HL-60 (cell line): ENCODE results near the gene HIPK2.

Source experiments
- DNase-seq, 2 experiments: peaks; one replicate each; pipeline ENCODE4 v3.0.0-alpha.2; 2010 to 2020; ENCODE audit warnings: low read depth in 1 of 2, low spot score in 1 of 2
- H3K27ac ChIP-seq: fragments of 250-450 bp; sonication (Bioruptor Pico); replicated peaks from 2 replicates; pipeline ENCODE4 v1.5.1; 2020; ENCODE audit warnings: mild to moderate bottlenecking, moderate library complexity
- H3K27me3 ChIP-seq: fragments of 250-450 bp; sonication (Bioruptor Pico); 2 replicates; pipeline ENCODE4 v1.5.1; 2021; ENCODE audit warnings: mild to moderate bottlenecking, moderate library complexity; ENCODE audit not compliant: insufficient read depth, poor library complexity, severe bottlenecking
- H3K4me3 ChIP-seq: replicated peaks from 2 replicates; pipeline ENCODE4 v1.5.1; 2011; ENCODE audit warnings: mild to moderate bottlenecking, control low read depth, low read length; ENCODE audit not compliant: insufficient read depth
- GABPA ChIP-seq: IDR thresholded peaks from 2 replicates; pipeline ENCODE4 v1.6.1; 2012; ENCODE audit warnings: low read depth
- POLR2AphosphoS5 ChIP-seq: IDR thresholded peaks from 2 replicates; pipeline ENCODE4 v1.6.1; 2012; ENCODE audit warnings: low read depth
- SPI1 ChIP-seq: IDR thresholded peaks from 2 replicates; pipeline ENCODE4 v1.6.1; 2012; ENCODE audit warnings: low read depth, mild to moderate bottlenecking, borderline replicate concordance
- TF ChIP-seq, protein P1 (sequence below): IDR thresholded peaks from 2 replicates; pipeline ENCODE4 v1.6.1; 2012; ENCODE audit warnings: low read depth; ENCODE audit not compliant: insufficient replicate concordance
- TF ChIP-seq, protein P2 (sequence below): IDR thresholded peaks from one replicate; pipeline ENCODE4 v1.5.1; 2011; ENCODE audit warnings: low read length, control low read depth, inconsistent platforms; ENCODE audit not compliant: insufficient read depth

HIPK2 gene

DNA sequence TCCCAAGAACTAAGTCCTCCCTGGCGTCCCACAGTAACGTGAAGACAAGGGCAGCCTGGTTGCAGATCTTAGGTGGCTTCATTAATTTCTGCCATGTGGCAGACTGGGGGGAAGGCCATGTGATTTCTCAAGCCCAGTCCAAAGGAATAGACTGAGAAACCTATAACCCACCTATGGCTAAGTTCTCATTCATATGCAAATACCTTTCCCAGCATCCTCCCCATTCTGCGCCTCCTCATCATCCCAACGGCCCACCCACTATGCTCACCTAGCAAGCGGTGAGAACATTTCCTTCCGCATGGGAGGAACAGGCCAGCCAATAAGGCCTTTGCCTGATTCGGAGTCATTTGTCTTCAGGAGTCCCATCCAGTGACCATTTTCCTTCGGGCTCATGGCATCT lies 262.5 kb downstream of the HIPK2 start:
- no peak for TF ChIP-seq POLR2AphosphoS5
- TF ChIP-seq, protein P1, sequence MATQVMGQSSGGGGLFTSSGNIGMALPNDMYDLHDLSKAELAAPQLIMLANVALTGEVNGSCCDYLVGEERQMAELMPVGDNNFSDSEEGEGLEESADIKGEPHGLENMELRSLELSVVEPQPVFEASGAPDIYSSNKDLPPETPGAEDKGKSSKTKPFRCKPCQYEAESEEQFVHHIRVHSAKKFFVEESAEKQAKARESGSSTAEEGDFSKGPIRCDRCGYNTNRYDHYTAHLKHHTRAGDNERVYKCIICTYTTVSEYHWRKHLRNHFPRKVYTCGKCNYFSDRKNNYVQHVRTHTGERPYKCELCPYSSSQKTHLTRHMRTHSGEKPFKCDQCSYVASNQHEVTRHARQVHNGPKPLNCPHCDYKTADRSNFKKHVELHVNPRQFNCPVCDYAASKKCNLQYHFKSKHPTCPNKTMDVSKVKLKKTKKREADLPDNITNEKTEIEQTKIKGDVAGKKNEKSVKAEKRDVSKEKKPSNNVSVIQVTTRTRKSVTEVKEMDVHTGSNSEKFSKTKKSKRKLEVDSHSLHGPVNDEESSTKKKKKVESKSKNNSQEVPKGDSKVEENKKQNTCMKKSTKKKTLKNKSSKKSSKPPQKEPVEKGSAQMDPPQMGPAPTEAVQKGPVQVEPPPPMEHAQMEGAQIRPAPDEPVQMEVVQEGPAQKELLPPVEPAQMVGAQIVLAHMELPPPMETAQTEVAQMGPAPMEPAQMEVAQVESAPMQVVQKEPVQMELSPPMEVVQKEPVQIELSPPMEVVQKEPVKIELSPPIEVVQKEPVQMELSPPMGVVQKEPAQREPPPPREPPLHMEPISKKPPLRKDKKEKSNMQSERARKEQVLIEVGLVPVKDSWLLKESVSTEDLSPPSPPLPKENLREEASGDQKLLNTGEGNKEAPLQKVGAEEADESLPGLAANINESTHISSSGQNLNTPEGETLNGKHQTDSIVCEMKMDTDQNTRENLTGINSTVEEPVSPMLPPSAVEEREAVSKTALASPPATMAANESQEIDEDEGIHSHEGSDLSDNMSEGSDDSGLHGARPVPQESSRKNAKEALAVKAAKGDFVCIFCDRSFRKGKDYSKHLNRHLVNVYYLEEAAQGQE: no peak
- TF ChIP-seq, protein P2, sequence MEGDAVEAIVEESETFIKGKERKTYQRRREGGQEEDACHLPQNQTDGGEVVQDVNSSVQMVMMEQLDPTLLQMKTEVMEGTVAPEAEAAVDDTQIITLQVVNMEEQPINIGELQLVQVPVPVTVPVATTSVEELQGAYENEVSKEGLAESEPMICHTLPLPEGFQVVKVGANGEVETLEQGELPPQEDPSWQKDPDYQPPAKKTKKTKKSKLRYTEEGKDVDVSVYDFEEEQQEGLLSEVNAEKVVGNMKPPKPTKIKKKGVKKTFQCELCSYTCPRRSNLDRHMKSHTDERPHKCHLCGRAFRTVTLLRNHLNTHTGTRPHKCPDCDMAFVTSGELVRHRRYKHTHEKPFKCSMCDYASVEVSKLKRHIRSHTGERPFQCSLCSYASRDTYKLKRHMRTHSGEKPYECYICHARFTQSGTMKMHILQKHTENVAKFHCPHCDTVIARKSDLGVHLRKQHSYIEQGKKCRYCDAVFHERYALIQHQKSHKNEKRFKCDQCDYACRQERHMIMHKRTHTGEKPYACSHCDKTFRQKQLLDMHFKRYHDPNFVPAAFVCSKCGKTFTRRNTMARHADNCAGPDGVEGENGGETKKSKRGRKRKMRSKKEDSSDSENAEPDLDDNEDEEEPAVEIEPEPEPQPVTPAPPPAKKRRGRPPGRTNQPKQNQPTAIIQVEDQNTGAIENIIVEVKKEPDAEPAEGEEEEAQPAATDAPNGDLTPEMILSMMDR: no peak
- no peak for TF ChIP-seq GABPA
- no peak for TF ChIP-seq SPI1
- Histone ChIP-seq H3K27me3 (no peaks in the 10 kb centered on the region), H3K4me3 (no peak overlapping the region), H3K27ac (no peak overlapping the region)
- DNase-seq: no peak
